ENCODE measurements around the gene DNAH17.

DNA sequence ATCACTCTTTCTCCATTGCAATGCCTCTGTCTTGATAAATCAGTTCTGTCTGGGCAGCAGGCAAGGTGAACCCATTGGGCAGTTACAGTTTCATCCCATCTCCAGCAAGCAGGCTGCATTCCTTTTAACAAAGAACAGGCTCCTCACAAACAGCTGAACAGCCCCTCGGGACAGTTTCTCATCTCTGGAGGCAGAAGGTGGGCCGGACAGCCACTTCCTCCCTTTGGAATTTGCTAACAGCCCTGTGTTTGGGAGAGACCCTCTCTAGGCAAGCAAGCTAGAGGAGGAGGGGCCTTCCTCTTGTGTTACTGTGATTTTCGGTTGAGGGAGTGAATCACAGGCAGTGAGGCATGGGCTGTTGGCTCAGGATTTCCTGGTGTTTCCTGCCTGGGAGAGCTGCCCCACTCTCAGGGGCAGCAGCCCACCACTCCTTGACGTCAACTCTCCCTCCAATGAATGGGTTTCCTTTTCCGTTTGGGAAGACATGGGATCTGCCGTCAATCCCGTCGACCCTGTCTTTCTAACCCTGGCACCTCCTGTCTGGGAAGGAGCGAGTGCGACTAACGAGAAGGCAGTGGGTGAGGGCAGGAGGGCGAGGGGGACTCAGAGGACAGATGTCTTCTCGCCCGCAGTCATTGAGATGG lies 202.4 kb downstream of the DNAH17 start:
- TF ChIP-seq, protein P1, sequence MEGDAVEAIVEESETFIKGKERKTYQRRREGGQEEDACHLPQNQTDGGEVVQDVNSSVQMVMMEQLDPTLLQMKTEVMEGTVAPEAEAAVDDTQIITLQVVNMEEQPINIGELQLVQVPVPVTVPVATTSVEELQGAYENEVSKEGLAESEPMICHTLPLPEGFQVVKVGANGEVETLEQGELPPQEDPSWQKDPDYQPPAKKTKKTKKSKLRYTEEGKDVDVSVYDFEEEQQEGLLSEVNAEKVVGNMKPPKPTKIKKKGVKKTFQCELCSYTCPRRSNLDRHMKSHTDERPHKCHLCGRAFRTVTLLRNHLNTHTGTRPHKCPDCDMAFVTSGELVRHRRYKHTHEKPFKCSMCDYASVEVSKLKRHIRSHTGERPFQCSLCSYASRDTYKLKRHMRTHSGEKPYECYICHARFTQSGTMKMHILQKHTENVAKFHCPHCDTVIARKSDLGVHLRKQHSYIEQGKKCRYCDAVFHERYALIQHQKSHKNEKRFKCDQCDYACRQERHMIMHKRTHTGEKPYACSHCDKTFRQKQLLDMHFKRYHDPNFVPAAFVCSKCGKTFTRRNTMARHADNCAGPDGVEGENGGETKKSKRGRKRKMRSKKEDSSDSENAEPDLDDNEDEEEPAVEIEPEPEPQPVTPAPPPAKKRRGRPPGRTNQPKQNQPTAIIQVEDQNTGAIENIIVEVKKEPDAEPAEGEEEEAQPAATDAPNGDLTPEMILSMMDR (IDR thresholded peaks at IDR 0.05; ENCODE audit: low read depth, low read length, poor library complexity, severe bottlenecking): no peak
- TF ChIP-seq EZH2phosphoT487 (IDR thresholded peaks at IDR 0.05; ENCODE audit: borderline replicate concordance, low read length): no peak

Data from DOHH2 (cell line).